B cell (primary cell): Measurements from ENCODE around the gene ULK4. TPM values are rescaled to one million over a fixed set of nuclear protein-coding genes. Genes with fewer than 3 reads are reported as not detected.

Experiments used
- ATAC-seq: fragments of 200-7000 bp; cut with Tn5 transposase; one replicate; pipeline ENCODE4 v1.10.0; 2021; ENCODE audit warnings: low read depth, mild to moderate bottlenecking, moderate number of reproducible peaks, moderate library complexity
- CTCF ChIA-PET: fragments of 350-600 bp; sonication (Branson Sonifier 250); formaldehyde crosslinking; loops from one replicate; lab custom pipeline; 2021; ENCODE audit warnings: antibody characterized with exemption, inconsistent platforms; lab: Charles Lee
- POLR2A ChIA-PET: fragments of 350-600 bp; sonication (Branson Sonifier 250); formaldehyde crosslinking; loops from one replicate; lab custom pipeline; 2021; ENCODE audit warnings: antibody characterized with exemption; lab: Charles Lee
- DNase-seq: peaks from one replicate; pipeline ENCODE4 v3.0.0; 2013
- H2AFZ ChIP-seq: 2 replicates; pipeline ENCODE4 v1.6.1; 2012; ENCODE audit warnings: mild to moderate bottlenecking, low read depth, low read length; ENCODE audit not compliant: insufficient read depth, poor library complexity, severe bottlenecking
- H3K27ac ChIP-seq, 2 donors: 1 replicate in 1 of 2; 2 replicates in 1 of 2; pipeline ENCODE4 v1.5.1; 2012 to 2013; ENCODE audit warnings: low read length in 2 of 2, mild to moderate bottlenecking in 2 of 2, moderate library complexity in 1 of 2
- H3K27me3 ChIP-seq, 4 experiments: fragments of 200-600 bp in 1 of 4; sonication (generic) in 1 of 4; replicated peaks in 1 of 4; 1 replicate in 2 of 4; 2 replicates in 2 of 4; pipeline versions ENCODE4 v1.6.1 to v1.7.0; 2013 to 2016; ENCODE audit warnings: low read length in 3 of 4, mild to moderate bottlenecking in 2 of 4, mixed read lengths in 1 of 4, moderate library complexity in 1 of 4; ENCODE audit not compliant: insufficient read depth in 4 of 4, control insufficient read depth in 3 of 4; ENCODE audit errors: control extremely low read depth in 1 of 4
- H3K36me3 ChIP-seq, 2 experiments: replicated peaks in 1 of 2; 1 replicate in 1 of 2; 2 replicates in 1 of 2; pipeline versions ENCODE4 v1.6.1 to v1.7.1; 2013; ENCODE audit warnings: low read length in 1 of 2; ENCODE audit not compliant: insufficient read depth in 2 of 2, control insufficient read depth in 1 of 2; ENCODE audit errors: control extremely low read depth in 1 of 2, extremely low read depth in 1 of 2
- H3K4me1 ChIP-seq, 2 donors: fragments of 200-600 bp in 1 of 2; sonication (generic) in 1 of 2; 1 replicate in 1 of 2; 2 replicates in 1 of 2; pipeline versions ENCODE4 v1.5.1 to v1.6.1; 2013 to 2017; ENCODE audit warnings: low read length in 2 of 2; ENCODE audit not compliant: control insufficient read depth in 2 of 2, insufficient read depth in 2 of 2
- H3K4me2 ChIP-seq: replicated peaks from 2 replicates; pipeline ENCODE3; 2012; ENCODE audit warnings: mild to moderate bottlenecking, low read depth, low read length; ENCODE audit not compliant: poor library complexity, severe bottlenecking
- H3K4me3 ChIP-seq, 5 experiments: fragments of 200-600 bp in 1 of 5; sonication (generic) in 1 of 5; 1 replicate in 3 of 5; 2 replicates in 2 of 5; pipeline versions ENCODE4 v1.5.1 to v1.7.0; 2011 to 2016; ENCODE audit warnings: low read length in 4 of 5, mild to moderate bottlenecking in 4 of 5, low read depth in 2 of 5, control low read depth in 1 of 5, moderate library complexity in 1 of 5; ENCODE audit not compliant: insufficient read depth in 1 of 5; ENCODE audit errors: control extremely low read depth in 1 of 5, extremely low read depth in 1 of 5
- H3K79me2 ChIP-seq: fragments of 200-600 bp; sonication (generic); one replicate; pipeline ENCODE4 v1.6.0; 2016; ENCODE audit warnings: low read length; ENCODE audit not compliant: control insufficient read depth, insufficient read depth
- H3K9ac ChIP-seq: fragments of 200-600 bp; sonication (generic); 2 replicates; pipeline ENCODE4 v1.6.1; 2017; ENCODE audit warnings: mild to moderate bottlenecking, low read length, moderate library complexity
- H3K9me3 ChIP-seq, 3 donors: one replicate each; pipeline versions ENCODE4 v1.6.1 to v1.7.1; 2013; ENCODE audit warnings: low read length in 2 of 3; ENCODE audit not compliant: control insufficient read depth in 2 of 3, insufficient read depth in 1 of 3; ENCODE audit errors: control extremely low read depth in 1 of 3
- H4K20me1 ChIP-seq: 2 replicates; pipeline ENCODE4 v1.6.0; 2012; ENCODE audit warnings: mild to moderate bottlenecking, low read length; ENCODE audit not compliant: insufficient read depth, control insufficient read depth, poor library complexity, severe bottlenecking
- H3K27ac Mint-ChIP-seq: one replicate; pipeline ENCODE4 v1.8.0; 2021; ENCODE audit warnings: mixed read lengths
- H3K27me3 Mint-ChIP-seq: one replicate; pipeline ENCODE4 v1.8.0; 2021; ENCODE audit warnings: mixed read lengths
- H3K4me1 Mint-ChIP-seq: one replicate; pipeline ENCODE4 v1.8.0; 2021; ENCODE audit warnings: mixed read lengths
- H3K4me3 Mint-ChIP-seq: one replicate; pipeline ENCODE4 v1.8.0; 2021; ENCODE audit warnings: mixed read lengths
- H3K9me3 Mint-ChIP-seq: one replicate; pipeline ENCODE4 v1.8.0; 2022; ENCODE audit warnings: mixed read lengths; ENCODE audit not compliant: insufficient read depth
- CTCF ChIP-seq: fragments of 200-600 bp; IDR thresholded peaks from one replicate; pipeline ENCODE4 v1.8.0; 2022; ENCODE audit warnings: antibody characterized with exemption, mild to moderate bottlenecking
- EZH2 ChIP-seq: IDR thresholded peaks from 2 replicates; pipeline ENCODE4 v1.6.1; 2012; ENCODE audit warnings: borderline replicate concordance, low read depth, mild to moderate bottlenecking, moderate library complexity, low read length; ENCODE audit not compliant: insufficient read depth, poor library complexity, severe bottlenecking
- WGBS: methylation state at CpG from one replicate; pipeline ENCODE4 v1.1.5; 2013; ENCODE audit warnings: missing lambda C conversion rate; ENCODE audit not compliant: insufficient coverage; 5-methylcytosine and 5-hydroxymethylcytosine counted together
- intact Hi-C: fragments of 100-400 bp; cut with micrococcal nuclease; formaldehyde crosslinking; loops from one replicate; pipeline ENCODE4 v1.10.0; 2022
- polyA plus RNA-seq: library from polyadenylated mRNA; depleted of rRNA; stranded (reverse); fragments of >200 nt; gene quantifications from 2 replicates; pipeline ENCODE4 v1.2.3, GENCODE V29; 2012
- total RNA-seq, 2 donors: library from RNA; stranded (reverse); fragments of 120-200 nt in 1 of 2; gene quantifications; 1 replicate in 1 of 2; 2 replicates in 1 of 2; pipeline versions ENCODE4 v1.2.3 to v1.2.4, GENCODE V29; 2013 to 2022

The ULK4 gene
- total and polyA plus RNA-seq, 2 donors (not counting 1 experiment from before 2014, with no cell fraction given) = 5.2 to 33.7 TPM

- Histone ChIP-seq H3K4me2 (no peak overlapping the region), H3K4me3 (no peak overlapping the region), H3K27me3 (no peaks in the 10 kb centered on the region), H3K4me1 (peaks cover 28% of the 10 kb centered on the region in 2 donors), H3K27ac (no peak overlapping the region), H4K20me1 (no peaks in the 10 kb centered on the region), H3K36me3 (no peaks in the 10 kb centered on the region), H3K9me3 (peaks cover 0 to 11% (median 1%) of the 10 kb centered on the region in 3 donors), H2AFZ (no peak overlapping the region), H3K9ac (no peak overlapping the region), H3K79me2 (no peaks in the 10 kb centered on the region)
- no peak for TF ChIP-seq EZH2
- TF ChIP-seq CTCF = no peak
- WGBS = no CpG with 5 or more reads among the region's 2 CpGs
- intact Hi-C loops = no loop called here
- Mint-ChIP-seq H3K4me3 (no peak overlapping the region), H3K27me3 (no peaks in the 10 kb centered on the region), H3K27ac (no peak overlapping the region), H3K4me1 (peaks cover 30% of the 10 kb centered on the region), H3K9me3 (no peaks in the 10 kb centered on the region)
- CTCF ChIA-PET = interaction anchor here (0.8 kb wide), 1 partner anchor 9 kb away, joined by 3 read pairs; no protein-coding TSS in a partner anchor
- ATAC-seq (no peak), DNase-seq (no peak)
- POLR2A ChIA-PET = no interaction called here
Observed at GRCh38 chr3:41583014-41583413, 378.9 kb downstream of the ULK4 start.

GRCh38 chr3:41581700-41582099 lies 380.2 kb downstream of the ULK4 start:
- H3K4me1 Mint-ChIP-seq = peaks cover 30% of the 10 kb centered on the region
- no peak for TF ChIP-seq CTCF
- no peak for TF ChIP-seq EZH2
- Histone ChIP-seq H3K4me2 (peak overlapping the region; percentile 24), H4K20me1 (no peaks in the 10 kb centered on the region), H3K9me3 (peaks cover 0 to 11% (median 1%) of the 10 kb centered on the region in 3 donors), H3K27ac (no peak overlapping the region), H3K9ac (no peak overlapping the region), H3K4me1 (peaks cover 28% of the 10 kb centered on the region in 2 donors), H2AFZ (no peak overlapping the region), H3K79me2 (no peaks in the 10 kb centered on the region), H3K4me3 (no peak overlapping the region), H3K27me3 (no peaks in the 10 kb centered on the region), H3K36me3 (no peaks in the 10 kb centered on the region)
- peak overlapping the region; percentile 6 for H3K4me3 Mint-ChIP-seq
- ATAC-seq (peak; percentile 88), DNase-seq (peak; percentile 76)
- H3K27me3 Mint-ChIP-seq = no peaks in the 10 kb centered on the region
- intact Hi-C loops = no loop called here
- H3K27ac Mint-ChIP-seq = peak overlapping the region; percentile 0
- H3K9me3 Mint-ChIP-seq = no peaks in the 10 kb centered on the region
- POLR2A ChIA-PET = interaction anchor here (0.5 kb wide), 1 partner anchor 380 kb away, joined by 5 read pairs; the partner anchor contains the start of gene ULK4
- CTCF ChIA-PET = no interaction called here
- WGBS = 42% methylated on average over 3 of the region's 4 CpGs
